ENCODE results near the gene TMTC4.

GRCh38 chr13:100566543-100566942 is 108.1 kb downstream of the TMTC4 start:
- TF ChIP-seq POLR2A (IDR thresholded peaks at IDR 0.05) (no peak), CTCF (IDR thresholded peaks at IDR 0.05 in 4 of 5, conservative IDR thresholded peaks at IDR 0.05 in 1 of 5) (no peak)

Measured in gastrocnemius medialis (tissue), 4 donors.